Lower leg skin (tissue), 3 donors: ENCODE measurements around the gene RAB15.

Experiments used
- POLR2A ChIP-seq, 2 donors: fragments of 450-650 bp; IDR thresholded peaks; one replicate each; pipeline ENCODE4 v1.6.1; 2016 to 2017; ENCODE audit warnings: antibody characterized with exemption in 2 of 2, mild to moderate bottlenecking in 1 of 2, moderate library complexity in 1 of 2
- TF ChIP-seq, protein P1 (sequence below), 3 donors: fragments of 450-650 bp; IDR thresholded peaks; one replicate each; pipeline ENCODE4 v1.5.1; 2016; ENCODE audit warnings: antibody characterized with exemption in 3 of 3, mild to moderate bottlenecking in 3 of 3, moderate library complexity in 2 of 3

DNA sequence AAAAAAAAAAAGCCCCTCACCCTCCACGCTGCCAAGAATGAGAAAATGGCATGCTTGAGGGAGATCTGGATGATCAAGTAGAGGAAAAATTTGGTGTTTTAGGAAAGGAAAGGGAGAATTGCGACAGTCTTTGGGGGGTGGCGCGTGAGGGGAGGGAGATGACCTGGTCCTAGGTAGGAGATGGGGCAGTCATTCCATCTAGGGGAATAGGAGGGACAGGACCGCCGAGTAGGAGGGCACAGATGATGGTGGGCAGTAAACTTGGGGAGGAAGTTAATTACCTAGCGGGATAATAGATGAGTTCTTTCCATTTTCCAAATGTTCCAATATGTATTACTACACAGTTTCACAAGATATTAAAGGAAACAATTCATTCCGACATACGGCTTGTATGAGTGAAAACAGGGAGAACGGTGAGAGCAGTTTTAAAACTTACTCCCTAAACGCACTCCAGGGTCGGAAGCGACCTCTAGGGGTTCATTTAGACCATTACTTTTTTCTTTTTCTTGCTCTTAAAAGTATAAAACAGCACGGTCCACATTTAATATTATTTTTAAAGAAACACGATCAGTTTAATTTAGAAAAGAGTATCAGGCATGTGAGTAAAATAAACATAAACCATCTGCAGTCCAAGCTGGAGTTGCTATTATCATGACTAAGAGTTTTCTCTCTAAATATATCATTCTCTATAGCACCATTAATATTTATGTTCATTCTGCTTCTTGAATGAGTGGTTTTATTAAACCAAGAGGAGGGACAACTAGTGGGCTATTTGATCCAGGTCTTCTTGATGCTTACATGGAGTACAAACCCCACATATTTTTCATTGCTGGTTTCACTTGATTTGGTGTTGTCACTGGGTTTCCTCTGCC is 11.5 kb upstream of the RAB15 start:
- no peak for TF ChIP-seq POLR2A (IDR thresholded peaks at IDR 0.05)
- TF ChIP-seq, protein P1, sequence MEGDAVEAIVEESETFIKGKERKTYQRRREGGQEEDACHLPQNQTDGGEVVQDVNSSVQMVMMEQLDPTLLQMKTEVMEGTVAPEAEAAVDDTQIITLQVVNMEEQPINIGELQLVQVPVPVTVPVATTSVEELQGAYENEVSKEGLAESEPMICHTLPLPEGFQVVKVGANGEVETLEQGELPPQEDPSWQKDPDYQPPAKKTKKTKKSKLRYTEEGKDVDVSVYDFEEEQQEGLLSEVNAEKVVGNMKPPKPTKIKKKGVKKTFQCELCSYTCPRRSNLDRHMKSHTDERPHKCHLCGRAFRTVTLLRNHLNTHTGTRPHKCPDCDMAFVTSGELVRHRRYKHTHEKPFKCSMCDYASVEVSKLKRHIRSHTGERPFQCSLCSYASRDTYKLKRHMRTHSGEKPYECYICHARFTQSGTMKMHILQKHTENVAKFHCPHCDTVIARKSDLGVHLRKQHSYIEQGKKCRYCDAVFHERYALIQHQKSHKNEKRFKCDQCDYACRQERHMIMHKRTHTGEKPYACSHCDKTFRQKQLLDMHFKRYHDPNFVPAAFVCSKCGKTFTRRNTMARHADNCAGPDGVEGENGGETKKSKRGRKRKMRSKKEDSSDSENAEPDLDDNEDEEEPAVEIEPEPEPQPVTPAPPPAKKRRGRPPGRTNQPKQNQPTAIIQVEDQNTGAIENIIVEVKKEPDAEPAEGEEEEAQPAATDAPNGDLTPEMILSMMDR (IDR thresholded peaks at IDR 0.05): no peak
